Uterus (tissue), 2 donors: Measurements from ENCODE around the gene PNMA8C.

ENCODE experiments used
- CTCF ChIP-seq, 4 experiments: fragments of 200-600 bp in 2 of 4; fragments of 450-650 bp in 2 of 4; sonication (generic) in 2 of 4; IDR thresholded peaks; one replicate each; pipeline ENCODE4 v1.5.1; 2016 to 2019; ENCODE audit warnings: antibody characterized with exemption in 4 of 4, mild to moderate bottlenecking in 2 of 4, moderate library complexity in 1 of 4
- POLR2A ChIP-seq, 2 donors: fragments of 450-650 bp; IDR thresholded peaks; one replicate each; pipeline ENCODE4 v1.6.1; 2016; ENCODE audit warnings: antibody characterized with exemption in 2 of 2, mild to moderate bottlenecking in 1 of 2, moderate library complexity in 1 of 2

DNA sequence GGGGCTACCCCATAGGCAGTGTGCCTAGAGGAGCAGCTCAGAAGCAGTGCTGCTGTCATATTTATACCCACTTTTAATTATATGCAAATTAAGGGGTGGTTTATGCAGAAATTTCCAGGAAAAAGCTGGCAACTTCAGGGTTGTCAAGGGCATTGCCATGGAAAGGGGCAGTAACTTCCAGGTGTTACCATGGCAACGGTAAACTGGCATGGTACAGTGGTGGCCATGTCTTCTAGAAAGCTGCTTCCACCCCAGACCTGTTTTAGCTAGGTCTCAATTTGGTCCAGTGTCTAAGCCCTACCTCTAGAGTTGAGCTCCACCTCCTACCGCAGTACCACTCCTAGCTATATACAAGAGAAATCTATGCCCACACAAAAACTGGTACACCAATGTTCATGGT lies 31.3 kb upstream of the PNMA8C start:
- TF ChIP-seq CTCF (IDR thresholded peaks at IDR 0.05) (no peak), POLR2A (IDR thresholded peaks at IDR 0.05) (no peak)
